Calu3 (cell line): ENCODE results near the gene KCNT2. TPM values are rescaled to one million over a fixed set of nuclear protein-coding genes. Genes with fewer than 3 reads are reported as not detected.
"Not testable (repeated sequence)": the region's sequence is repeated elsewhere in the genome, so short reads cannot be mapped to it uniquely, and the experiment has no call there.

ENCODE experiments used
- BruUV-seq: library from RNA; stranded (reverse); fragments of 400-500 nt; replicated peaks from 2 replicates; lab custom pipeline; 2021; lab: Mats Ljungman, UMichigan
- CTCF ChIA-PET: fragments of 300-600 bp; sonication (Branson Sonifier 250); formaldehyde crosslinking; loops from one replicate; lab custom pipeline; 2022; ENCODE audit warnings: antibody characterized with exemption; lab: Charles Lee
- DNase-seq: peaks from one replicate; pipeline ENCODE4 v3.0.0; 2022
- H3K27ac Mint-ChIP-seq: one replicate; pipeline ENCODE4 v1.8.0; 2022; ENCODE audit warnings: mixed read lengths; ENCODE audit not compliant: unreplicated experiment
- H3K27me3 Mint-ChIP-seq: one replicate; pipeline ENCODE4 v1.8.0; 2022; ENCODE audit warnings: mixed read lengths; ENCODE audit not compliant: unreplicated experiment
- H3K36me3 Mint-ChIP-seq: one replicate; pipeline ENCODE4 v1.8.0; 2022; ENCODE audit warnings: mild to moderate bottlenecking, moderate library complexity, mixed read lengths; ENCODE audit not compliant: insufficient read depth, unreplicated experiment
- H3K4me1 Mint-ChIP-seq: one replicate; pipeline ENCODE4 v1.8.0; 2022; ENCODE audit warnings: mild to moderate bottlenecking, low read depth, mixed read lengths; ENCODE audit not compliant: unreplicated experiment
- H3K4me3 Mint-ChIP-seq: one replicate; pipeline ENCODE4 v1.8.0; 2022; ENCODE audit warnings: mild to moderate bottlenecking, low read depth, moderate library complexity, mixed read lengths; ENCODE audit not compliant: unreplicated experiment
- H3K9me3 Mint-ChIP-seq: one replicate; pipeline ENCODE4 v1.8.0; 2022; ENCODE audit warnings: low read depth, mixed read lengths; ENCODE audit not compliant: unreplicated experiment
- intact Hi-C: fragments of 100-400 bp; cut with micrococcal nuclease; formaldehyde crosslinking; loops from one replicate; pipeline ENCODE4 v1.10.0; 2022; ENCODE audit not compliant: unreplicated experiment
- total RNA-seq: library from RNA; stranded (reverse); gene quantifications from 2 replicates; pipeline ENCODE4 v1.2.3, GENCODE V29; 2022
- TF ChIP-seq, protein P1 (sequence below): fragments of 200-600 bp; IDR thresholded peaks from one replicate; pipeline ENCODE4 v1.8.0; 2022; ENCODE audit warnings: antibody characterized with exemption; ENCODE audit not compliant: unreplicated experiment

The KCNT2 gene
- total RNA-seq, 1 experiment from 2014 or later: 3.3 TPM

DNA sequence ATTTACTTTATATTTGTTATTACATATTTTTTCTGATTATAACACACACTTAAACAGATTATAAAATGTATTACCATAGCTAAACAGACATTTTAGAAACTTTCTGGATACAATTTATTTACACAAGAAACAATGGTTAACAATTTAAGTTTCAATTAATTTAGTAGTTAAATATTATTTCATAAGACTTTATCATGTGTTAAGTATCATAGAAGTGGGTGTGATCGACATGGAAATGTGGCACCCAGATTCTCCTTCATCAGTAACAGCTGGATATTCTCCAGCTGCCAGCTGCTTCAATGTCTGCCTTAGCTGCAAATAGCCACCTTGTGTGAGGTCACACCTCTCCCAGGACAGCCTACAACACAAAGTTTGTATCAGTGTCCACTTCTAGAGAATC lies 97.8 kb downstream of the KCNT2 start:
- Mint-ChIP-seq H3K9me3 (no peaks in the 10 kb centered on the region), H3K27ac (no peak overlapping the region), H3K27me3 (no peaks in the 10 kb centered on the region), H3K4me1 (no peaks in the 10 kb centered on the region), H3K36me3 (no peaks in the 10 kb centered on the region), H3K4me3 (no peak overlapping the region)
- BruUV-seq: no TSS peak
- TF ChIP-seq, protein P1, sequence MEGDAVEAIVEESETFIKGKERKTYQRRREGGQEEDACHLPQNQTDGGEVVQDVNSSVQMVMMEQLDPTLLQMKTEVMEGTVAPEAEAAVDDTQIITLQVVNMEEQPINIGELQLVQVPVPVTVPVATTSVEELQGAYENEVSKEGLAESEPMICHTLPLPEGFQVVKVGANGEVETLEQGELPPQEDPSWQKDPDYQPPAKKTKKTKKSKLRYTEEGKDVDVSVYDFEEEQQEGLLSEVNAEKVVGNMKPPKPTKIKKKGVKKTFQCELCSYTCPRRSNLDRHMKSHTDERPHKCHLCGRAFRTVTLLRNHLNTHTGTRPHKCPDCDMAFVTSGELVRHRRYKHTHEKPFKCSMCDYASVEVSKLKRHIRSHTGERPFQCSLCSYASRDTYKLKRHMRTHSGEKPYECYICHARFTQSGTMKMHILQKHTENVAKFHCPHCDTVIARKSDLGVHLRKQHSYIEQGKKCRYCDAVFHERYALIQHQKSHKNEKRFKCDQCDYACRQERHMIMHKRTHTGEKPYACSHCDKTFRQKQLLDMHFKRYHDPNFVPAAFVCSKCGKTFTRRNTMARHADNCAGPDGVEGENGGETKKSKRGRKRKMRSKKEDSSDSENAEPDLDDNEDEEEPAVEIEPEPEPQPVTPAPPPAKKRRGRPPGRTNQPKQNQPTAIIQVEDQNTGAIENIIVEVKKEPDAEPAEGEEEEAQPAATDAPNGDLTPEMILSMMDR: no peak
- DNase-seq: no peak
- intact Hi-C loops: no loop called here
- CTCF ChIA-PET: interaction anchor here (0.7 kb wide), 1 partner anchor 38 kb away, joined by 4 read pairs; no protein-coding TSS in a partner anchor

- H3K4me3 Mint-ChIP-seq, H3K9me3 Mint-ChIP-seq, BruUV-seq, H3K27me3 Mint-ChIP-seq, CTCF ChIA-PET, DNase-seq, H3K27ac Mint-ChIP-seq, H3K36me3 Mint-ChIP-seq, intact Hi-C loops, H3K4me1 Mint-ChIP-seq: not testable (repeated sequence)
These were observed 104.0 kb downstream of the KCNT2 start for GRCh38 chr1:196504224-196504623.

- DNase-seq: no peak
- Mint-ChIP-seq H3K9me3 (no peaks in the 10 kb centered on the region), H3K4me1 (no peaks in the 10 kb centered on the region), H3K27ac (no peak overlapping the region), H3K27me3 (no peaks in the 10 kb centered on the region), H3K36me3 (no peaks in the 10 kb centered on the region), H3K4me3 (no peak overlapping the region)
- intact Hi-C loops: no loop called here
- TF ChIP-seq, protein P1: no peak
- no TSS peak for BruUV-seq
- CTCF ChIA-PET: no interaction called here
These were observed 105.8 kb downstream of the KCNT2 start for GRCh38 chr1:196502437-196502836.

DNA sequence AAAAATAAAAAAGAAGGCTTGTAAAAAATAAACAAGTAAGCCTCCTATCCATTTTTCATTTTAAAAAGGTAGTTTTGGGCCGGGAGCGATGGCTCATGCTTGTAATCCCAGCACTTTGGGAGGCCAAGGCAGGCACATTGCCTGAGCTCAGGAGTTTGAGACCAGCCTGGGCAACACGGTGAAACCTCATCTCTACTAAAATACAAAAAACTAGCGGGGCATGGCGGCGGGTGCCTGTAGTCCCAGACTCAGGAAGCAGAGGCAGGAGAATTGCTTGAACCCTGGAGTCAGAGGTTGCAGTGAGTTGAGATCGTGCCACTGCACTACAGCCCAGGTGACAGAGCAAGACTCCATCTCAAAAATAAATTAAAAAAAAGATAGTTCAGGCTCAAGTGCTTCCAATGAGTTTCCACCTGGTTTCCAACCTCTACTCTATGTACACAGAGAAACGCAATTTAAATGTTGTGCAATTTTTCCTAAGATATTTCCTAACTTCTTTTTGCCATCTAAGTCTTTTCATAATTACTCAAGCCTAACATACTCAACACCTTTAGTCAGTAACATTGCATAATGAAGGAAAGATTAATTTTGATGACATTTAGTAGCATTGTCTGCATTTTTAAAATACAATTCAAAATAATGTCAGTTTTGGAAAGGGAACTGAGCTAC lies 106.3 kb downstream of the KCNT2 start:
- CTCF ChIA-PET: no interaction called here
- Mint-ChIP-seq H3K9me3 (no peaks in the 10 kb centered on the region), H3K4me1 (no peaks in the 10 kb centered on the region), H3K4me3 (no peak overlapping the region), H3K36me3 (no peaks in the 10 kb centered on the region), H3K27ac (no peak overlapping the region), H3K27me3 (no peaks in the 10 kb centered on the region)
- no TSS peak for BruUV-seq
- TF ChIP-seq, protein P1: no peak
- DNase-seq: no peak
- intact Hi-C loops: no loop called here

DNA sequence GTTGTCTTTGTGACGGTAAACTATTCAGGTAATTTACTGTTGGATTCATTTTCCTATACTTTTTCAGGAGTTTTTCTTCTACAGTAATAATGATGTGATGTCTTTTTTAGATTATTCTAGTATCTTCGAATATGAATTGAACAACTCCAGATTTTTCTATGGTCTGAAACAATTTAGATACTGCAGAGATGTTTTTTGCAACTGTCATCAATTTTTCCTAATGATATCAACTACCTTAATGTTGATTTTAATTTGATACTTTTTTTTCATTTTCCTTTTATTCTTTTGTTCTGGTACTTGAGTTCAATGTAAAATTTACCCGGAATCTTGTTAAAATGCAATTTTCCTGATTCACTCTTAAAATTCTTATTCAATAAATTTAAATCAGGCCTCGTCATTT lies 110.4 kb downstream of the KCNT2 start:
- H3K27me3 Mint-ChIP-seq: no peaks in the 10 kb centered on the region
- CTCF ChIA-PET: no interaction called here
- TF ChIP-seq, protein P1: no peak
- no peaks in the 10 kb centered on the region for H3K9me3 Mint-ChIP-seq
- intact Hi-C loops: no loop called here
- no peak for DNase-seq
- H3K4me1 Mint-ChIP-seq: no peaks in the 10 kb centered on the region
- no TSS peak for BruUV-seq
- H3K4me3 Mint-ChIP-seq: no peak overlapping the region
- no peaks in the 10 kb centered on the region for H3K36me3 Mint-ChIP-seq
- no peak overlapping the region for H3K27ac Mint-ChIP-seq
